Dermis microvascular lymphatic vessel endothelial cell (primary cell): ENCODE measurements around the gene CCSER2. TPM values are rescaled to one million over a fixed set of nuclear protein-coding genes. Genes with fewer than 3 reads are reported as not detected.
"Not testable (repeated sequence)": the region's sequence is repeated elsewhere in the genome, so short reads cannot be mapped to it uniquely, and the experiment has no call there.

Source experiments
- DNase-seq, 2 donors: peaks; one replicate each; pipeline versions ENCODE4 v3.0.0 to v3.0.0-alpha.2; 2010; ENCODE audit warnings: low read depth in 2 of 2
- total RNA-seq: library from RNA; depleted of rRNA; stranded (reverse); fragments of >200 nt; gene quantifications from 2 replicates; pipeline ENCODE4 v1.2.1, GENCODE V29; 2014

Gene CCSER2
- total RNA-seq, 1 donor from 2014 or later: 15.1 TPM

DNA sequence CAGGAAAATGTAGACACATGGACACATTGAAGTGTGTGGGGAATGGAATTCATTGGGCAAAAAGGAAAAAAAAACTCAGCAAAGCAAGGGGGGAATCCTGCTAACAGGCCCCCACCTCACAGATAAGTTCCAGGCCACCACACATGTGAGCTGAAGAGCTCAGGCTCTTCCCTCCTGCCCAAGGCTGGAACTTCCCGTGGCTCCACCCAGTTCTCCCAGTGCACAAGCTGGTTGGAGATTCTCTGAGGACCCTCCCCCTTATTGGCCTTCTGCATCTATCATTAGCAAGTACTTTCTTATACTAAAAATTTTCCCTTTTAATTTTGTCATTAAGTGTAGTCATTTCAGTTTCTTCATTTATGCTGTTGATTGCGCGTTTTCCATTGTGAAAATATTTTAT is 190.8 kb downstream of the CCSER2 start:
- no peak for DNase-seq

DNA sequence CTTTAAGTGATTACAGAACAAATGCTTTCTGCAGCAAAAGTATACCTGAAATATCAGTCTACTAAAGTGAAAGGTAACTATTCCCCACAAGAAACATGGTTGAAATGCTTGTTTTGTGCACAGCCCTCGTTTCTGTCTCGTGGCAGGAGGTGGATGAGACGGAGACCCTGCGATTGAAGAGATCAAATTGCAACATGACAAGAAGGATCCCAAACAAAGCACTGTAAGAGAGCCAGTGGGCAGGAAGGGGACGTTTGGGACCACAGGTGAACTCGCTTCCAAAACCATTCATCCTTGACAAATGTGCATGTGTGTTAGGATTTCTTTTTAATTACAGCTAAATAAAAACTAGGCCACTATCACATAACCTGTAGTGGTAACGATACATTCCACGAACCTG is 192.6 kb downstream of the CCSER2 start:
- DNase-seq: no peak

- DNase-seq: no peak
These were observed 193.1 kb downstream of the CCSER2 start for GRCh38 chr10:84521468-84521867.

DNA sequence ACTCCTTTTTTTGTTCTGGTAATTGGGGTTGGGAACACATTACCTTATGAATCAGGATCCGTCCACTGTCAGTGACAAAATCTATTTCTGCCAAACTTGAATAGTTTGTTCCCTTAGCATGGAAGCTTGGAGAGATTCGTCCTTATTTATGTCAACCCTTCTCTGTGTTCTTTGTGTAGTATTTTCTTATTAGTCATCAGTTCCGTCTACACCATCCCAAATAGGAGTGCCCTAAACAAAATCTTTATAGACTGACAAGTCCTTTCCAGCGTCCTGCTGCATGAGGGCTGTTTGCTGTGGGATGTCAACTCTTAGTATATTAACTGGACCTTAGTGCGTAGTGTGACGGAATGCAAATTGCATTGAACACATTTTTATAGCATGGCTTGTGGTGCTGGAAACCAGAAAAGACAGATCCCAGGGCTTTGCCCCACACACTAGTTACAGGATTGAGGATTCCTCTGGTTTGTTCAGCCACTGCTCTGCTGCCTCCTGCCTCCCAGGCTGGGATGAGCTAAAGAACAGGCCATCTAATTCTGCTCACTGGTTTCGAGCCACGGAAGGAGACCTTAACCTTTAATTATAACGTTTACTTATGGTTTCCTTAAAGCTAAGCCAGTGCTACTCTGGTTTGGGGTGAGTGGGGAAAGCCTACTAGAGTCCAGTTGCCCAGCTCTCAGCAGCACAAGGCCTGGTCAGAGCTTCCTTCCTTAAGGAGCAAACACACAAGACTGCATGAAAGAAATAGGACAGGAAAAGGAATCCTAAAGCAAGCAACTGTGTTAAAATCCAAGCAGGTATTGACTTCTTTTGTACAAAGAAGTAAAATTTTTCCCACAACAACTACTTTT is 194.4 kb downstream of the CCSER2 start:
- DNase-seq: peak in 1 of 2 donors; percentile 32

DNA sequence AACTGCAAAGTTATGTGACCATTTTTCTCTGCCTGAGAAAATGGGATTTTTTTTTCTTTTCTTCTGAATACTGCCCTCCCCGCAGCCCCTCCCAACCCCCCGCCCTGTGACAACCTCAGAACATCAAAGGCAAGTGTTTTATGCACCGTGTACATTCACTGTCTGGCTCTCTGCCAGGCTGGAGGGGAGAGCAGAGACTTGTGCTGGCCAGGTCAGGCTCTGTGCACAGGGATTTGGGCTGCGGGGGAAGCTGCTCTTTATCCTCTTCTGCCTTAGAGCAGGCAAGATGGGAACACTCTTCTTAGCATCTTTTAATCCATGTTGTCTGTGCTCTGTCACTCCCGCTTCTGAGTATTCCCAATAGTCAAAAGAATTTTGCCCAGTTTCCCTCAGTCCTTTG is 195.1 kb downstream of the CCSER2 start:
- peak in 1 of 2 donors; percentile 68 for DNase-seq

DNA sequence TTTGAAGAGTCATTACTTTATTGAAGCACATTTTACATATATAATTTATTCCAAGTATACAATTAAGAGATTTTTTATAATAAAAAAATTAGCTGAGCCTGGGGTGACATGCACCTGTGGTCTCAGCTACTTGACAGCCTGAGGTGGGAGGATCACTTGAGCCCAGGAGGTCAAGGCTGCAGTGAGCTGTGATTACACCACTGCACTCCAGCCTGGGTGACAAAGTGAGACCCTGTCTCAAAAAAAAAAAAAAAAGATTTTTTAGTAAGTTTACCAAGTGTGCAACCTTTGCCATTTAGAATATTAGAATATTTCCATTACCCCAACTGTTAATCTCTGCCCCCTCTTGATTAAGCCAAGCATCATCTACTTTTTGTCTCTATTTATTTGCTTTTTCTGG is 196.0 kb downstream of the CCSER2 start:
- DNase-seq: no peak

- DNase-seq: peak; percentile 10 to 94
These were observed 196.9 kb downstream of the CCSER2 start for GRCh38 chr10:84525120-84525806.

DNA sequence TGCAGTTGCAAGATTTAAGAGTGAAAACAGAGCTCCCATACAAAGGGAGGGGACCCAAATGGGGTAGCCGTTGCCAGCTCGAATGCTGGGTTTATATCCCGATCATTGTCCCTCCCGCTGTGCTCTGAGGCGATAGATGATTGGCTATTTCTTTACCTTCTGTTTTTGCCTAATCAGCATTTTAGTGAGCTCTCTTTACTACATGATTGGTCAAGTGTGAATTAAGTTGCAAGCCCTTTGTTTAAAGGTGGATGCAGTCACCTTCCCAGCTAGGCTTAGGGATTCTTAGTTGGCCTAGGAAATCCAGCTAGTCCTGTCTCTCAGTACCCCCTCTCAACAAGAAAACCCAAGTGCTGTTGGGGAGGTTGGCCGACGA is 197.4 kb downstream of the CCSER2 start:
- not testable (repeated sequence) for DNase-seq

- not testable (repeated sequence) for DNase-seq
These were observed 199.0 kb downstream of the CCSER2 start for GRCh38 chr10:84527386-84527785.

DNA sequence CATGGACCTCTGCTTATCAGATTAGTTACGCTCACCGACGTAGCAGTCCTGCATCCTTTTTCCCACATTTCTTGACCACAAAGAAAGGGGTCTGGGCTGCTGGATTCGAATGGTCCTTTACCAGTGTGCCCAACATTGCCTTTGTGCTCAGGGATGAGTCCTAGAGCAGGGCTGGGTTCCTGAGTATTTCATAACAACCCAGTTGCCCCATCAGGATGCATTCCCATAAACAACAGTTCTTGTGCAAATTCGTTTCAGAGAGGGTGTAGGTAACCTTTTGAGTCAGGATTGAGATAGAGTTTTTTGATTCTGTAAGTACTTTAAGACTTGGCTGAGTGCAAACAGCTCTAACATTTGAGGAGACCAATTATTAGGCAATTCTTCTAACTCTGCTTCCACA is 200.1 kb downstream of the CCSER2 start:
- not testable (repeated sequence) for DNase-seq

GRCh38 chr10:84530724-84531325 is 202.4 kb downstream of the CCSER2 start:
- no peak for DNase-seq

- DNase-seq: peak in 1 of 2 donors; percentile 52
These were observed 203.0 kb downstream of the CCSER2 start for GRCh38 chr10:84531396-84531795.

DNA sequence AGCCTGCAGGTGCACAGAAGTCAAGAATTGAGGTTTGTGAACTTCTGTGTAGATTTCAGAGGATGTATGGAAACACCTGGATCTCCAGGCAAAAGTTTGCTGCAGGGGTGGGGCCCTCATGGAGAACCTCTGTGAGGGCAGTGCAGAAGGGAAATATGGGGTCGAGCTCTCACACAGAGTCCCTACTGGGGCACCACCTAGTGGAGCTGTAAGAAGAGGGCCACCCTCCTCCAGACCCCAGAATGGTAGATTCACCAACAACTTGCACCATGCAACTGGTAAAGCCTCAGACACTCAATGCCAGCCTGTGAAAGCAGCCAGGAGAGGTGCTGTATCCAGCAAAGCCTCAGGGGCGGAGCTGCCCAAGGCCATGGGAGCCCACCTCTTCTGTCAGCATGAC is 205.8 kb downstream of the CCSER2 start:
- DNase-seq: no peak

DNA sequence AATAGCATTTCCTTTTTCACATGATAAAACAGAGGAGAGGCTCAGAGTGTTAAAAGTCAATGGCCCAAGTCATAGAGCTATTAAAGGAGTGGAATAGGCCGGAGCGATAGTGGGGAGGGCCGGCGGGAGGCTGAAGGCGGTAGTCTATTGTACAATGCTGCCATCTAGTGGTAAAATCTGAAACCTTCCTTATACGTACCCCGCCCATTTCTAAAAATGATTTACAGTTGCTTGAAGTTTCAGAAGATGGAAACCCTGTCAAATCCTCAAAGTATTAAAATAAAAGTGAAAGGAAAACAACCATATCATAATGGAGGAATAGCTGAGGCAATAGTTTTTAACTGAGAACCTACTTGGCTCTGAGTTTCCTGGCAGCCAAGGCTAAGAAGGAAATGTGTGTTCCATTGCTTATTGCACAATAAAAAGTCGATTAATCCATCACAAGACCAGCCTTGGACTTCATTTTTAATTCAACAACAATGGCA is 209.1 kb downstream of the CCSER2 start:
- DNase-seq: peak; percentile 41 to 72

- no peak for DNase-seq
These were observed 209.6 kb downstream of the CCSER2 start for GRCh38 chr10:84538036-84538435.

DNA sequence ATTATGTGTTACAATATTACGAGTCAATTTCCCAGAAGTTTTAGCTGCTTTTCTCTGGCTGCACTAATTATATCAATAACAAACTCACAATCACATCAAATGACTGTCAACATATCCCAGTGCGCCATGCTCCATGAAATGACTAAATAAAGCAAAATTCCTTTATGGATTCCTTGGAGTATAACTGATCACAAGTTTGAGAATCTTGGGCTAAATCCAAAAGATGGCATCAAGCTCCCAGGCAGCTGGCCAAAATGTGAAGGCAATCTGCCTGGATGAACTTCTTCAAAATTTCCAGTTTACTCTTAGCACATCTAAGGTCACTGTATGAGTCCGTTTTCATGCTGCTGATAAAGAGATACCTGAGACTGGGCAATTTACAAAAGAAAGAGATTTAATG is 210.8 kb downstream of the CCSER2 start:
- no peak for DNase-seq

DNA sequence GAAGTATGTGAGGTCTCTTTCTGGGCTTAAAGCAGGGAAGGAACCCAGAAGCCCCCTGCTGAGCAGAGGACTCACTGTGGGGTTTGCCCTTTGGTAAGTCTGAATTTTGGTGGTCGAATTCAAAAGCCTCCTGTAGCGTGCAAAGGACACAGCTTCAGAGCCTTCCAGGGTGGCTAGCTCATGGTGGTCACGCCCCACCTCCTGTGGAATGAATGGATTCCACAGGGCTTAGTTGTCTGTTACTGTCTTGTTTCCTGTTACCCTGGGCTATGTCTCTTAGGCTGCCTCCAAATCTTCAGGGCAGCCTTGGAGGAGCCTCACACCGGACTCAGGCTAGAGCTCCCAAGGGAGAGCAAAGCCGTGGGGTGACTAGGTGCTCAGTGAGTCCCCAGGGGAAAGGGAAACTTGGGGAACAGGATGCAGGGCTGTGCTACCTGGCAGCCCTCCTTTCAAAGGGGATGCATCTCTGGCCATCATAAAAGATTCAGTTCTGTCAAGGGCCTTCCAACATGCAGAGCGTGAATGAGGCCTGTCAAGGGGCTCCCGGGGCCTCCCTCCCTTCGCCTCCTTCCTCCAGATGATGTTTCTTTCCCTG is 211.7 kb downstream of the CCSER2 start:
- no peak for DNase-seq

DNA sequence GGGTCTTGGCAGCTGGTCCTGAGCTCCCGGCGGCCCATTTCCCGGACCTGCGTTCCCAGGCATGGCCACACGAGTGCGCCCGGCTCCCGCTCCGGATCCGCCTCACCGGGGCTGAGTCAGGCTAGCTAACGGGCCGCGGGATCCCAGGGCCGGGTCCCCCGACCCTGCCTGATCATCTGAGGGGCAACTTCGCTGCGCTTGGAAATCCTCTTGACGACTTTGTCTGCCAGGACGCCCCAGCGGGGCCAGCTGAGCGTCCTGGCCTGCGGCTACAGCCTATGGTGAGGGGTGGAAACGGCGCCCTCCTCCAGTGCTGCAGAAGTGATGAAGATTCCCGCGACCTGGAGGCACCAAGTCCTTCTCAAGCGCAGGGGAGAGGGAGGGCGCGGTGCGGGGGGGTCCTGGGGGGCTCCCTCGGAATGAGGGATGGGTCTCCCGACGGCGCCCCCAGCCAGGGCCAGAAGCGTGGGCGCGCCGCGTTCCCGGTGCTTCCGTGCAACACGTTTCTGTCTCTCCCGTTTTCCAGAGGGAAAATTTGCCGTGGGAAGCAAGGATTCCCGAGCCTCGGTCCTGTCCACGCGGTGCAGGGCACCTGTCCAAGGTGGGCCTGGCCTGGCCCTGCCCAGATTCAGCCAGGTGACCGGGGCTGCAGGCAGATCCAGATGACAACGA is 212.4 kb downstream of the CCSER2 start:
- DNase-seq: peak in 1 of 2 donors; percentile 60

- DNase-seq: no peak
These were observed 212.9 kb downstream of the CCSER2 start for GRCh38 chr10:84541289-84541637.

DNA sequence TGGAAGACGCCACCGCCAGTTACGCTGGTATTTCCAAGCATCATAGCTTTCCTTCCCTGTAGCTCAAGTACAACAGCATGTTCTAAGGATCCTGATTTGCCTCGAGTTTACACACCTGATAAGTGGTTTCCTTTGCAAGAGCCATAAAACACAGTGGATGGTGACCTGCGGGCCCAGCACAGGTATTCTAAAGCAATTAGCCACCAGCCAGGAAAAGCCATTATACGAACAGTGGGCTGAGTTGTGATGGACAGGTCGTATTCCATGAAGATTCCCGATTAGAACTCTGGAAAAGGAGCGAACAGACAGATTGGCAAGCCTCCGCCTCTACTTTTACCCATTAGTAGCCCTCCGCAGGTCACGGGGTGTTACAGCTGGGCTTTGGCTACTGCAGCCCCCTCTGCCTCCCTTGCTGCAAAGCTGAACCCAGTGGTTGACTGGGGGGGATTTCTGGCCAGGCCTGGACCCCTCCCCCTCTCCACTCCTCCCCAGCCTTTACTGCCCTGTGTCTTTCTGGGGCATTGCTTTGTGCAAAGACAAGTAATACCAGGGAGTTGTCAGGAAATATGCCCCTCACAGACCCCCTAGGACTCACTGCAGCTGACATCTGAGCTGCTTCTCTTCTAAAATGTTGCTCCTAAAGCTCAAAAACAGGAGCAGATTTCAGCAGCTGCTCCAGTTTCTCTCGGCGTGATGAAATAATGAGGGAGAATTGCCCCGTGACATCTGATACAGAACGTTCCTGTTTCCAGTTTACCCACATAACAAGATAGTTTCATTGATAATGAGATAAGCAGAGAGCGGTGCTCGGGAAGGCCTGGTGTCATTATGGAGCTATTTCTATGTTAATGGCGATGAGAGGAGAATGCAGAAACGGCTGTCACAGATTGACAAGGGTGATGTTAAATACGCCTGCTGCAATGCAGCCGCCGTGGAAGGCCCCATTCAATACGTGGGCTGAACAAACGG is 214.4 kb downstream of the CCSER2 start:
- DNase-seq: no peak
